Spleen (tissue), 7 donors: ENCODE measurements around the gene PACSIN1.

Source experiments
- POLR2AphosphoS5 ChIP-seq, 3 donors: sonication (generic); formaldehyde crosslinking; IDR thresholded peaks; one replicate each; pipeline ENCODE4 v1.5.1; 2017; ENCODE audit warnings: antibody characterized with exemption in 3 of 3
- TF ChIP-seq, protein P1 (sequence below), 11 experiments: fragments of 200-600 bp in 7 of 11; fragments of 450-650 bp in 4 of 11; sonication (generic) in 4 of 11; IDR thresholded peaks in 8 of 11; conservative IDR thresholded peaks in 3 of 11; 1 replicate in 7 of 11; 2 replicates in 4 of 11; pipeline versions ENCODE4 v1.4.0 to v1.8.0; 2016 to 2021; ENCODE audit warnings: antibody characterized with exemption in 11 of 11, inconsistent platforms in 4 of 11, mild to moderate bottlenecking in 1 of 11
- donor health status: DM: no; HTN: no; CAD: no; lungs with moderate emphysema.
- donor health status: DM: no; HTN: no; CAD: no.
- donor health status: DM: no; HTN: no; CAD: no.

DNA sequence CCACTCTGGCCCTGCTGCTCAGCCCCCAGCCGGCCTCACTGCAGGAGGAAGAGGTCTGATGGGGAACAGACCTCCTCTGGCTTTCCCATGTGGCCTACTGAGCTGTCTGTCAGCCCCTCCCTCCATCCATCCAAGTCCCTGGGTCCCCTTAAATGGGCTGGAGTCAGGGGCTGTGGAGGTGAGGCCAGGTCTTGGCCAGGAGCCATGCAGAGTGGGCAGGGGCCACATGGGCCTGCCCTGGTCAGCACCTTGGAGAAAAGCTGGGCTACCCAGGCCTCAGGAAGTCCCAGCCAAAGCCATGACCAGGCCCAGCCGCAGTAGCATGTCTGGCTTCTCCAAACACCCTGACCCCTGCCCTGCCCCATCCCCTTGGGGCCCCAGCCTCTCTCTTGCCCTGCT lies 83.9 kb downstream of the PACSIN1 start:
- TF ChIP-seq, protein P1, sequence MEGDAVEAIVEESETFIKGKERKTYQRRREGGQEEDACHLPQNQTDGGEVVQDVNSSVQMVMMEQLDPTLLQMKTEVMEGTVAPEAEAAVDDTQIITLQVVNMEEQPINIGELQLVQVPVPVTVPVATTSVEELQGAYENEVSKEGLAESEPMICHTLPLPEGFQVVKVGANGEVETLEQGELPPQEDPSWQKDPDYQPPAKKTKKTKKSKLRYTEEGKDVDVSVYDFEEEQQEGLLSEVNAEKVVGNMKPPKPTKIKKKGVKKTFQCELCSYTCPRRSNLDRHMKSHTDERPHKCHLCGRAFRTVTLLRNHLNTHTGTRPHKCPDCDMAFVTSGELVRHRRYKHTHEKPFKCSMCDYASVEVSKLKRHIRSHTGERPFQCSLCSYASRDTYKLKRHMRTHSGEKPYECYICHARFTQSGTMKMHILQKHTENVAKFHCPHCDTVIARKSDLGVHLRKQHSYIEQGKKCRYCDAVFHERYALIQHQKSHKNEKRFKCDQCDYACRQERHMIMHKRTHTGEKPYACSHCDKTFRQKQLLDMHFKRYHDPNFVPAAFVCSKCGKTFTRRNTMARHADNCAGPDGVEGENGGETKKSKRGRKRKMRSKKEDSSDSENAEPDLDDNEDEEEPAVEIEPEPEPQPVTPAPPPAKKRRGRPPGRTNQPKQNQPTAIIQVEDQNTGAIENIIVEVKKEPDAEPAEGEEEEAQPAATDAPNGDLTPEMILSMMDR (IDR thresholded peaks at IDR 0.05 in 8 of 11, conservative IDR thresholded peaks at IDR 0.05 in 3 of 11): no peak
- no peak for TF ChIP-seq POLR2AphosphoS5 (IDR thresholded peaks at IDR 0.05)
